IMR-90 (cell line): ENCODE results near the gene ESYT1. TPM values are rescaled to one million over a fixed set of nuclear protein-coding genes. Genes with fewer than 3 reads are reported as not detected.

Experiments
- ATAC-seq: fragments of 200-7000 bp; cut with Tn5 transposase; 2 replicates; pipeline ENCODE4 v1.9.1; 2020; ENCODE audit warnings: low read depth, mild to moderate bottlenecking, moderate library complexity
- BruUV-seq: library from RNA; stranded (reverse); fragments of 400-500 nt; replicated peaks from 2 replicates; lab custom pipeline; 2021; lab: Mats Ljungman, UMichigan
- CTCF ChIA-PET: fragments of 300-600 bp; formaldehyde crosslinking; extraction: SDS; loops from one replicate; lab custom pipeline; 2021; ENCODE audit warnings: antibody characterized with exemption; lab: Yijun Ruan, JAX
- POLR2A ChIA-PET: fragments of 300-600 bp; sonication (Branson Sonifier 250); formaldehyde crosslinking; loops from one replicate; lab custom pipeline; 2022; ENCODE audit warnings: antibody characterized with exemption; ENCODE audit not compliant: unreplicated experiment; lab: Charles Lee
- DNase-seq: peaks from one replicate; pipeline ENCODE4 v3.0.0; 2013
- H2AFZ ChIP-seq: replicated peaks from 2 replicates; pipeline ENCODE3; 2013; ENCODE audit warnings: low read length, mild to moderate bottlenecking; ENCODE audit not compliant: poor library complexity
- H2AK5ac ChIP-seq: 2 replicates; pipeline ENCODE4 v1.6.1; 2013; ENCODE audit warnings: low read depth, low read length, inconsistent platforms
- H2AK9ac ChIP-seq: replicated peaks from 2 replicates; pipeline ENCODE3; 2013; ENCODE audit warnings: mild to moderate bottlenecking, low read depth, low read length, moderate library complexity; ENCODE audit not compliant: poor library complexity
- H2BK120ac ChIP-seq: 2 replicates; pipeline ENCODE4 v1.6.1; 2013; ENCODE audit warnings: low read depth, low read length, inconsistent platforms
- H2BK15ac ChIP-seq: 3 replicates; pipeline ENCODE4 v1.6.1; 2013; ENCODE audit warnings: low read depth, low read length, inconsistent platforms
- H2BK20ac ChIP-seq: 2 replicates; pipeline ENCODE4 v1.6.1; 2013; ENCODE audit warnings: low read depth, mild to moderate bottlenecking, inconsistent platforms, low read length, moderate library complexity
- H2BK5ac ChIP-seq: 2 replicates; pipeline ENCODE4 v1.6.1; 2013; ENCODE audit warnings: mild to moderate bottlenecking, low read depth, low read length, inconsistent platforms; ENCODE audit not compliant: poor library complexity, severe bottlenecking
- H3K14ac ChIP-seq: replicated peaks from 2 replicates; pipeline ENCODE4 v1.6.1; 2013; ENCODE audit warnings: low read depth, low read length, inconsistent platforms
- H3K18ac ChIP-seq: 2 replicates; pipeline ENCODE4 v1.6.1; 2013; ENCODE audit warnings: low read depth, low read length, control low read depth
- H3K23ac ChIP-seq: 2 replicates; pipeline ENCODE4 v1.6.1; 2013; ENCODE audit warnings: low read depth, low read length, inconsistent platforms
- H3K27ac ChIP-seq: 2 replicates; pipeline ENCODE4 v1.5.1; 2013; ENCODE audit warnings: mild to moderate bottlenecking, control low read depth, low read length; ENCODE audit not compliant: insufficient read depth
- H3K27me3 ChIP-seq: 2 replicates; pipeline ENCODE4 v1.6.1; 2013; ENCODE audit warnings: low read length; ENCODE audit not compliant: control insufficient read depth, insufficient read depth
- H3K36me3 ChIP-seq: 2 replicates; pipeline ENCODE4 v1.6.1; 2013; ENCODE audit warnings: low read length, mixed read lengths; ENCODE audit not compliant: control insufficient read depth, insufficient read depth
- H3K4ac ChIP-seq: 2 replicates; pipeline ENCODE4 v1.6.1; 2013; ENCODE audit warnings: low read depth, low read length, inconsistent platforms
- H3K4me1 ChIP-seq: 2 replicates; pipeline ENCODE4 v1.6.1; 2013; ENCODE audit warnings: low read length, mixed read lengths; ENCODE audit not compliant: control insufficient read depth, insufficient read depth
- H3K4me2 ChIP-seq: 2 replicates; pipeline ENCODE4 v1.6.1; 2013; ENCODE audit warnings: low read depth, mild to moderate bottlenecking, control low read depth, low read length, moderate library complexity
- H3K4me3 ChIP-seq: 2 replicates; pipeline ENCODE4 v1.5.1; 2013; ENCODE audit warnings: low read depth, mild to moderate bottlenecking, control low read depth, low read length, moderate library complexity; ENCODE audit not compliant: insufficient read depth
- H3K56ac ChIP-seq: 2 replicates; pipeline ENCODE4 v1.6.1; 2013; ENCODE audit warnings: low read length, inconsistent platforms; ENCODE audit not compliant: insufficient read depth; ENCODE audit errors: extremely low read depth
- H3K79me1 ChIP-seq, 2 experiments: 2 replicates each; pipeline ENCODE4 v1.6.1; 2013; ENCODE audit warnings: low read length in 2 of 2, inconsistent platforms in 1 of 2, low read depth in 1 of 2
- H3K9ac ChIP-seq: 2 replicates; pipeline ENCODE4 v1.6.1; 2013; ENCODE audit warnings: low read depth, low read length, control low read depth
- H3K9me1 ChIP-seq: 2 replicates; pipeline ENCODE4 v1.6.1; 2013; ENCODE audit warnings: low read length, inconsistent platforms; ENCODE audit not compliant: insufficient read depth
- H3K9me3 ChIP-seq: 2 replicates; pipeline ENCODE4 v1.6.1; 2013; ENCODE audit warnings: low read length; ENCODE audit not compliant: control insufficient read depth, insufficient read depth
- H4K20me1 ChIP-seq: 2 replicates; pipeline ENCODE4 v1.6.1; 2013; ENCODE audit warnings: low read length, inconsistent platforms; ENCODE audit not compliant: insufficient read depth
- H4K5ac ChIP-seq: 2 replicates; pipeline ENCODE4 v1.6.1; 2013; ENCODE audit warnings: mild to moderate bottlenecking, low read depth, low read length, control low read depth
- H4K8ac ChIP-seq, 2 experiments: 2 replicates each; pipeline ENCODE4 v1.6.1; 2013; ENCODE audit warnings: low read depth in 2 of 2, low read length in 2 of 2, control low read depth in 1 of 2, inconsistent platforms in 1 of 2
- H4K91ac ChIP-seq: 2 replicates; pipeline ENCODE4 v1.6.1; 2013; ENCODE audit warnings: low read depth, low read length, inconsistent platforms; ENCODE audit not compliant: insufficient read depth
- BHLHE40 ChIP-seq: fragments of 150-350 bp; IDR thresholded peaks from 2 replicates; pipeline ENCODE4 v1.6.1; 2016; ENCODE audit warnings: mild to moderate bottlenecking, low read depth, low read length
- CEBPB ChIP-seq: IDR thresholded peaks from 2 replicates; pipeline ENCODE4 v1.6.1; 2012; ENCODE audit warnings: low read depth, low read length, improper control_type of control experiment
- NFE2L2 ChIP-seq: fragments of 150-350 bp; IDR thresholded peaks from 2 replicates; pipeline ENCODE4 v1.6.1; 2016; ENCODE audit warnings: low read depth, mild to moderate bottlenecking, low read length
- POLR2A ChIP-seq: IDR thresholded peaks from 2 replicates; pipeline ENCODE4 v1.6.1; 2012; ENCODE audit warnings: mild to moderate bottlenecking, low read depth, low read length
- RCOR1 ChIP-seq: IDR thresholded peaks from 2 replicates; pipeline ENCODE4 v1.6.1; 2012; ENCODE audit warnings: mild to moderate bottlenecking, low read length, improper control_type of control experiment; ENCODE audit not compliant: insufficient replicate concordance
- RFX5 ChIP-seq: IDR thresholded peaks from 2 replicates; pipeline ENCODE4 v1.8.0; 2012; ENCODE audit warnings: low read depth, mild to moderate bottlenecking, low read length, moderate library complexity
- USF2 ChIP-seq: fragments of 150-350 bp; IDR thresholded peaks from 2 replicates; pipeline ENCODE4 v1.6.1; 2017; ENCODE audit warnings: mild to moderate bottlenecking, antibody characterized with exemption, low read length, low read depth
- WGBS, 2 experiments: methylation state at CpG; one replicate each; pipeline versions ENCODE4 v1.1.5 to v1.1.7; 2013; ENCODE audit warnings: missing lambda C conversion rate in 2 of 2; ENCODE audit not compliant: insufficient read length in 1 of 2; ENCODE audit errors: extremely low coverage in 2 of 2; 5-methylcytosine and 5-hydroxymethylcytosine counted together
- dilution Hi-C: fragments of 300-500 bp; cut with HindIII; formaldehyde crosslinking; loops from one replicate; pipeline ENCODE4 v1.14.3; 2018; ENCODE audit warnings: low sequenced_read_pairs; ENCODE audit not compliant: unreplicated experiment
- in situ Hi-C: fragments of 300-500 bp; cut with MboI; formaldehyde crosslinking; loops from 3 replicates; pipeline ENCODE4 v1.14.3; 2019; ENCODE audit warnings: low sequenced_read_pairs, inconsistent platforms, mixed read lengths
- intact Hi-C: fragments of 100-400 bp; cut with micrococcal nuclease; formaldehyde crosslinking; loops from 2 replicates; pipeline ENCODE4 v1.10.0; 2022
- polyA plus RNA-seq, 3 experiments: library from polyadenylated mRNA; depleted of rRNA; stranded (reverse); fragments of >200 nt; gene quantifications; 2 replicates each; pipeline ENCODE4 v1.2.3, GENCODE V29; 2012; ENCODE audit warnings: low replicate concordance in 1 of 3
- total RNA-seq: library from RNA; depleted of rRNA; stranded (reverse); fragments of >200 nt; gene quantifications from 2 replicates; pipeline ENCODE4 v1.2.3, GENCODE V29; 2012

ESYT1 gene
- total and polyA plus RNA-seq, 2 of the 4 experiments (the other 2 are of a cell fraction), result 150 to 153 TPM

- WGBS, 2 experiments, result 100% methylated on average over 3 of the region's 6 CpGs; no CpG with 5 or more reads in 1 of the 2 experiments
- Histone ChIP-seq H3K56ac (no peak overlapping the region), H3K4me1 (no peaks in the 10 kb centered on the region), H2BK15ac (no peak overlapping the region), H2BK5ac (no peak overlapping the region), H3K36me3 (no peaks in the 10 kb centered on the region), H3K9me1 (no peaks in the 10 kb centered on the region), H4K5ac (no peak overlapping the region), H3K27ac (no peak overlapping the region), H3K18ac (no peak overlapping the region), H2AK9ac (no peak overlapping the region), H3K9me3 (no peaks in the 10 kb centered on the region), H3K4me2 (no peak overlapping the region), H3K79me1 (no peaks in the 10 kb centered on the region), H4K8ac (no peak overlapping the region), H2AFZ (peak overlapping the region; percentile 32), H2BK20ac (no peak overlapping the region), H4K91ac (no peak overlapping the region), H4K20me1 (no peaks in the 10 kb centered on the region), H2BK120ac (no peak overlapping the region), H3K4ac (no peak overlapping the region), H3K4me3 (no peak overlapping the region), H3K27me3 (peaks cover 22% of the 10 kb centered on the region), H3K9ac (no peak overlapping the region), H2AK5ac (no peak overlapping the region), H3K23ac (no peak overlapping the region), H3K14ac (no peak overlapping the region)
- TF ChIP-seq RFX5 (no peak), POLR2A (no peak), BHLHE40 (no peak), NFE2L2 (no peak), USF2 (no peak), CEBPB (no peak), RCOR1 (no peak)
- BruUV-seq, result no TSS peak
- ChIA-PET POLR2A (interaction anchor here (0.9 kb wide), 1 partner anchor 17 kb away, joined by 4 read pairs; the partner anchor contains the start of gene PA2G4), CTCF (no interaction called here)
- intact Hi-C loops, result no loop called here
- DNase-seq (no peak), ATAC-seq (no peak; the same call in 1 of the 2 replicates)
- in situ Hi-C loops, result no loop called here
- dilution Hi-C loops, result no loop called here
Observed at GRCh38 chr12:56087220-56087619, 40.8 kb upstream of the ESYT1 start.
